WI38 (cell line): Measurements from ENCODE around the gene ITPKB.

Experiments
- H3K4me3 ChIP-seq: 2 replicates; pipeline ENCODE4 v1.5.1; 2011; ENCODE audit warnings: low read depth, mild to moderate bottlenecking, control low read depth, low read length
- TF ChIP-seq, protein P1 (sequence below): IDR thresholded peaks from 2 replicates; pipeline ENCODE4 v1.5.1; 2012; ENCODE audit warnings: low read depth, mild to moderate bottlenecking, control low read depth, low read length

ITPKB gene

DNA sequence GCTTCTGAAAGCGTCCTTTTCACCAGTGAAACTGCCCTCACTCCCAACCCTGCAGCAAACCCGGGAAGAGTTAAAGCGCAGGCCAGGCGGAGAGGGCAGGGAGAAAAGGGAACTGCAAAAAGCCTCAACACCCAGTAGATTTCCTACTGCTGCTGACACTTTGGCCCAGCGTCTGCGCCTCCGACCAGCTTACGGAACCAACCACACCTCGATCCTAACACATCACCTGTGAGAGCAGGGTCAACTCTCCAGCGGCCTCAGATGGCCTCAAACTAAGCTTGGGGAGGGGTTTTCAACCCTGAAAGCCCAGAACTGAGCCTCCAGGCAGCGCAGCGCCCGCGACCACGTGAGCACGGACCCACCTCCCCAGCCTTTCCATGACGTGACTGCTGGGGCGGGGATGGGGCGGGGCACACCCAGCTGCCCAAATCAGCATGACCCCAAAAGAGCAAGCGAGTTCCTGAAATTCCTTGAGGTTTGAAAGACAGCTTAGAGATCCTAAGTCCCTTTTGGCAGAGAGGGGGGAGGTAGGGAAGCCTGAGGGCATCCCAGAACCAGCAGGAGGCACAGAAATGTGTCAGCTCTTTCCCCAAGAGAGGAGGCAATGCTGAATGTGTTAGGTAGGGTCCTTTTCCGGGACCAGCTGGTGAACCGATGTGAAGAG, 59.1 kb downstream of the ITPKB start:
- peak overlapping the region; percentile 18 for H3K4me3 ChIP-seq
- TF ChIP-seq, protein P1, sequence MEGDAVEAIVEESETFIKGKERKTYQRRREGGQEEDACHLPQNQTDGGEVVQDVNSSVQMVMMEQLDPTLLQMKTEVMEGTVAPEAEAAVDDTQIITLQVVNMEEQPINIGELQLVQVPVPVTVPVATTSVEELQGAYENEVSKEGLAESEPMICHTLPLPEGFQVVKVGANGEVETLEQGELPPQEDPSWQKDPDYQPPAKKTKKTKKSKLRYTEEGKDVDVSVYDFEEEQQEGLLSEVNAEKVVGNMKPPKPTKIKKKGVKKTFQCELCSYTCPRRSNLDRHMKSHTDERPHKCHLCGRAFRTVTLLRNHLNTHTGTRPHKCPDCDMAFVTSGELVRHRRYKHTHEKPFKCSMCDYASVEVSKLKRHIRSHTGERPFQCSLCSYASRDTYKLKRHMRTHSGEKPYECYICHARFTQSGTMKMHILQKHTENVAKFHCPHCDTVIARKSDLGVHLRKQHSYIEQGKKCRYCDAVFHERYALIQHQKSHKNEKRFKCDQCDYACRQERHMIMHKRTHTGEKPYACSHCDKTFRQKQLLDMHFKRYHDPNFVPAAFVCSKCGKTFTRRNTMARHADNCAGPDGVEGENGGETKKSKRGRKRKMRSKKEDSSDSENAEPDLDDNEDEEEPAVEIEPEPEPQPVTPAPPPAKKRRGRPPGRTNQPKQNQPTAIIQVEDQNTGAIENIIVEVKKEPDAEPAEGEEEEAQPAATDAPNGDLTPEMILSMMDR = no peak

DNA sequence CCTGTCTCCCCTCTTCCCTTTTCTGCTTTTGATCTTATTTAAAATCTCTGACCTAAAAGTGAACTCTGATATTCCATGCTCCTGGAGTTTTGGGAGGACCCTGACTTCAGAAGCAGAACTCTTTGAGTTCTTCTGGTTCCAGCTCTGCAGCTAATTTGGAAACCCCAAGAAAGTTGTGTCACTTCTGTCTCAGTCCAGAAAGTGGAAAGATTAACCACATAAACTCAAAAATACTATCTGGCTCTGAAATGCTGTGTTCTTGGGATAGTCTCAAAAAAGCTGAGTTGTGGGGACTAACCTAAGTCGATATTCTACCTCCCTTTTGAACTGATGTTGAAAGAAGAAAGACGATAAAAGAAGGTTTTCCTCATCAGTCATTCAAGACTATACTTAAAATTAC, 59.8 kb downstream of the ITPKB start:
- TF ChIP-seq, protein P1 = no peak
- H3K4me3 ChIP-seq = no peak overlapping the region

DNA sequence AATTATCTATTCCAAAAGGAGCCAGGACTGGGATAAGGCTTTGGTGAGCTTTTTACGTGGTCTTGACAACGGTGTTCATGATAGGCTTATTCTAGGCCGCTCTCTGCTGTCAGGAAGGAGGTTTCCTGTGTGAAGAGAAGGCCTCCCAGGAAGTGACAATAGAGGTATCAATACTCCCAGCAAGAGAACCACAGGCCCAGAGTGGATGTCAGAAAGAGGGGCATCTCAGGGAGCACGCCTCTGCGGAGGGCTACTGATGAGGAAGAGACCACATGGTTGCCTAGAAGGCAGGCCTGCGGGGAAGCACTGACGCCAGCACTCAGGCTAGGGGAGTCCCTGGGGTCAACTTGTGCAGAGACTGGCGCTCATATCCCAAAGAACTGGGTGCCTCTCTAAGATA, 60.4 kb downstream of the ITPKB start:
- TF ChIP-seq, protein P1 = no peak

DNA sequence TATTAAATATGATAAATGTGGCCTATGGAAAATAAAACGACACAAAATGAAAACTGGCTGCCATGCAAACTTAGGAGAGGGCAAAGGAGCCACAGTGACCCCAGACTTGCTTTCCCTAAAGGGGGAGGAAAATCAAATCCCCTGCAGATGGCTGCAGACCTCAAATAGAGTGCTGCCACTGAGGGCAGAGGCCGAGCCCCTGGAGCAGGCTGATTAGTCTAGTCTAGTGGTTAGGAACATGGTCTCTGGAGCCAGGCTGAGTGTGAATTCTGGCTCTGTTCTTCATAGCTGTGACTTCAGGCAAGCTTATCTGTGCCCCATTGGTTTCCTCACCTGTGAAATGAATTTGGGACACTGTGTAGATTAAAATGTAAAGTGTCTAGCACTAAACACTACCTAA, 60.8 kb downstream of the ITPKB start:
- TF ChIP-seq, protein P1 = no peak
- H3K4me3 ChIP-seq = no peak overlapping the region

More for the DNA sequence above, 60.4 kb downstream of the ITPKB start:
- H3K4me3 ChIP-seq = no peak overlapping the region

DNA sequence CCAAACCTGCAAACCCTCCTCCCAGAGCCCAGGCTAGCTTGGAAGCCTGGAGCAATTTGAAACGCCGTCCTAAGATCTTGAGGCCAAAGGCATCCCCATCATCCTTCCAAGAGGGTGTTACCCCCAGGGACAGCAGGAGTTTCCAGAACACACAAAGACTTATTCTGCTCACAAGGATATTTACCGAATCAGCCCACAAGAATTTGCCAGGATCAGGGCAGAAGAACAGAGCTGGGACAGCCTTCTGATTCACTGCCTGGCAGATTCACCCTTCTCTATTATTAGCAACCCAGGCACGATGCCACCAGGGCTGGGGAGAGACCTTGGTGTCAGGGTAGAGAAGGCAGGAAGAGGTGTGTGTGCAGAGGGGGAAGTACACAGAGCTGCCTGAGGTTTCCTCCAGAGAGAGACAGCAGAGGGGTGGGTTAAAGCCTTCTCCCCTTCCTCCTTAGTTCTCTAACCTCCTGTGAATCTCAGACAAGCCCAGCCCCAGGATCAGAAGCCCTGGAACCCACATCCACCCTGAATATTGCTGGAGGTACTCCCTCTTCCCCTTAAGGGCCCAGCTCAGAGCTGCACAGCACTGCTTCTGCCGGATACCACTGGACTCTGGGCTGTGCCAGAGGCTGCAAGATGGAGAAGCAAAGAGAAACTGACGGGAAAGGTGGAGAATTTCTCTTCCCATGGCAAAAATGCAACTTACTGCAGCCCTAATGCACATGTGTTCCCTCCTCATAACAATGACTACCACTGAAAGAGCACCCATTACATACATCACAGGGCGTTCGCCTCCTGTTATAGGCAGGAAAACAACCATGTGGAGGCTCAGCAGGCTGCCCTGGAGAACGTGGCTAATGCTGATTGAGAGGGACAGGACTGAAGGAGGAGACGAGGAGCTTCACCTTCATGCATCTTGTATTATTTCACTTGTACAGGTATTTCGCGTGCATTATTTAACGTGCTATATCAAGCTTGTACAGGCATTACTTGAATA, 61.8 kb downstream of the ITPKB start:
- TF ChIP-seq, protein P1 = no peak
- H3K4me3 ChIP-seq = no peak overlapping the region

DNA sequence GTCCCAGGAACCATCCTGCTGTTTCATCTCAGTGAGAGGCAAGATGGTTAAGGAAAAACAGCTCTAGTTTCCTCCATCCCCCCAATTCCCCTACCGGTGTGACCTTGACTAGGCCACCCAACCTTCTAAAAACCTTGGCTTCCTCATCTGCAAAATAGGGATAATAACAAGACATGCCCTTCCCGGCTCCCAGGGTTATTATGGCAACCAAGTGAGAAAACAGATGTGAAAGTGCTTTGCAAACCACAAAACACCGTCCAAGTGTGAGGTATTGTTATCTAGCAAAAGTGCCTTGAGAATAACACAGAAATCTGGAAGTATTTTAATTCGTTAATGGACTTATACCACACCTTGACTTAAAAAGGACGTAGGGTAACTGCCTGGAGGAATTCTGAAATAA, 62.7 kb downstream of the ITPKB start:
- TF ChIP-seq, protein P1 = no peak
- no peak overlapping the region for H3K4me3 ChIP-seq
